Measurements from ENCODE around the gene BSN. TPM values are rescaled to one million over a fixed set of nuclear protein-coding genes. Genes with fewer than 3 reads are reported as not detected.

Gene BSN
- total RNA-seq, 1 experiment from 2014 or later: 0.93 TPM

- Histone ChIP-seq H3K4me1 (no peaks in the 10 kb centered on the region), H3K9me3 (no peaks in the 10 kb centered on the region), H3K4me3 (ENCODE audit: low read depth, low read length) (no peak overlapping the region), H3K36me3 (ENCODE audit: control insufficient read depth, insufficient read depth, low read length) (no peaks in the 10 kb centered on the region; the same call in 1 of the 2 replicates), H3K27me3 (replicated peaks; ENCODE audit: control insufficient read depth, insufficient read depth, low read length) (no peaks in the 10 kb centered on the region)
- intact Hi-C loops (cut with micrococcal nuclease; ENCODE audit: unreplicated experiment): loop anchor here (5.0 kb wide), 1 partner anchor 207 kb away; no protein-coding TSS in a partner anchor
- Mint-ChIP-seq H3K36me3 (ENCODE audit: insufficient read depth, unreplicated experiment) (peaks cover 5% of the 10 kb centered on the region), H3K27ac (ENCODE audit: unreplicated experiment) (no peak overlapping the region), H3K4me3 (ENCODE audit: unreplicated experiment) (no peak overlapping the region), H3K27me3 (ENCODE audit: insufficient read depth, unreplicated experiment) (no peaks in the 10 kb centered on the region), H3K4me1 (ENCODE audit: low read depth, unreplicated experiment) (no peaks in the 10 kb centered on the region), H3K9me3 (ENCODE audit: unreplicated experiment) (no peaks in the 10 kb centered on the region)
- no TSS peak for BruUV-seq (replicated peaks)
- TF ChIP-seq, protein P1, sequence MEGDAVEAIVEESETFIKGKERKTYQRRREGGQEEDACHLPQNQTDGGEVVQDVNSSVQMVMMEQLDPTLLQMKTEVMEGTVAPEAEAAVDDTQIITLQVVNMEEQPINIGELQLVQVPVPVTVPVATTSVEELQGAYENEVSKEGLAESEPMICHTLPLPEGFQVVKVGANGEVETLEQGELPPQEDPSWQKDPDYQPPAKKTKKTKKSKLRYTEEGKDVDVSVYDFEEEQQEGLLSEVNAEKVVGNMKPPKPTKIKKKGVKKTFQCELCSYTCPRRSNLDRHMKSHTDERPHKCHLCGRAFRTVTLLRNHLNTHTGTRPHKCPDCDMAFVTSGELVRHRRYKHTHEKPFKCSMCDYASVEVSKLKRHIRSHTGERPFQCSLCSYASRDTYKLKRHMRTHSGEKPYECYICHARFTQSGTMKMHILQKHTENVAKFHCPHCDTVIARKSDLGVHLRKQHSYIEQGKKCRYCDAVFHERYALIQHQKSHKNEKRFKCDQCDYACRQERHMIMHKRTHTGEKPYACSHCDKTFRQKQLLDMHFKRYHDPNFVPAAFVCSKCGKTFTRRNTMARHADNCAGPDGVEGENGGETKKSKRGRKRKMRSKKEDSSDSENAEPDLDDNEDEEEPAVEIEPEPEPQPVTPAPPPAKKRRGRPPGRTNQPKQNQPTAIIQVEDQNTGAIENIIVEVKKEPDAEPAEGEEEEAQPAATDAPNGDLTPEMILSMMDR (IDR thresholded peaks at IDR 0.05; ENCODE audit: insufficient read depth in 1 of 2, low read depth in 1 of 2, low read length in 1 of 2, severe bottlenecking in 1 of 2, unreplicated experiment in 1 of 2): no peak
- ChIA-PET POLR2A (no interaction called here), CTCF (no interaction called here)
- DNase-seq: no peak
These were observed 145.7 kb downstream of the BSN start for GRCh38 chr3:49700014-49700413.

GRCh38 chr3:49700453-49701128 lies 146.3 kb downstream of the BSN start:
- ChIA-PET POLR2A (no interaction called here), CTCF (interaction anchor here (0.6 to 1.9 kb wide), 7 partner anchors 19 to 161 kb away, joined by 3 to 6 read pairs (median 4); partner anchors contain the start of genes AMIGO3, BSN, GMPPB and INKA1)
- Histone ChIP-seq H3K4me3 (ENCODE audit: low read depth, low read length) (no peak overlapping the region), H3K4me1 (no peaks in the 10 kb centered on the region), H3K27me3 (replicated peaks; ENCODE audit: control insufficient read depth, insufficient read depth, low read length) (no peaks in the 10 kb centered on the region), H3K9me3 (no peaks in the 10 kb centered on the region), H3K36me3 (ENCODE audit: control insufficient read depth, insufficient read depth, low read length) (no peaks in the 10 kb centered on the region; the same call in 1 of the 2 replicates)
- intact Hi-C loops (cut with micrococcal nuclease; ENCODE audit: unreplicated experiment): loop anchor here (5.0 kb wide), 1 partner anchor 207 kb away; no protein-coding TSS in a partner anchor
- H3K27ac Mint-ChIP-seq (ENCODE audit: unreplicated experiment): no peak overlapping the region
- H3K4me3 Mint-ChIP-seq (ENCODE audit: unreplicated experiment): no peak overlapping the region
- H3K27me3 Mint-ChIP-seq (ENCODE audit: insufficient read depth, unreplicated experiment): no peaks in the 10 kb centered on the region
- no peaks in the 10 kb centered on the region for H3K4me1 Mint-ChIP-seq (ENCODE audit: low read depth, unreplicated experiment)
- H3K9me3 Mint-ChIP-seq (ENCODE audit: unreplicated experiment): no peaks in the 10 kb centered on the region
- TF ChIP-seq, protein P1 (IDR thresholded peaks at IDR 0.05; ENCODE audit: insufficient read depth in 1 of 2, low read depth in 1 of 2, low read length in 1 of 2, severe bottlenecking in 1 of 2, unreplicated experiment in 1 of 2): no peak
- no peak for DNase-seq
- peaks cover 5% of the 10 kb centered on the region for H3K36me3 Mint-ChIP-seq (ENCODE audit: insufficient read depth, unreplicated experiment)
- no TSS peak for BruUV-seq (replicated peaks)

GRCh38 chr3:49701388-49702077 lies 147.3 kb downstream of the BSN start:
- intact Hi-C loops (cut with micrococcal nuclease; ENCODE audit: unreplicated experiment): loop anchor here (5.0 kb wide), 1 partner anchor 206 kb away; no protein-coding TSS in a partner anchor
- Histone ChIP-seq H3K4me3 (ENCODE audit: low read depth, low read length) (no peak overlapping the region), H3K36me3 (ENCODE audit: control insufficient read depth, insufficient read depth, low read length) (no peaks in the 10 kb centered on the region; the same call in 1 of the 2 replicates), H3K9me3 (no peaks in the 10 kb centered on the region), H3K4me1 (no peaks in the 10 kb centered on the region), H3K27me3 (replicated peaks; ENCODE audit: control insufficient read depth, insufficient read depth, low read length) (no peaks in the 10 kb centered on the region)
- no TSS peak for BruUV-seq (replicated peaks)
- TF ChIP-seq, protein P1 (IDR thresholded peaks at IDR 0.05; ENCODE audit: insufficient read depth in 1 of 2, low read depth in 1 of 2, low read length in 1 of 2, severe bottlenecking in 1 of 2, unreplicated experiment in 1 of 2): peak; percentile 24 to 46
- no peak overlapping the region for H3K4me3 Mint-ChIP-seq (ENCODE audit: unreplicated experiment)
- ChIA-PET CTCF (interaction anchor here (0.6 to 1.9 kb wide), 7 partner anchors 18 to 162 kb away, joined by 3 to 6 read pairs (median 4); partner anchors contain the start of genes AMIGO3, BSN, GMPPB and INKA1), POLR2A (no interaction called here)
- H3K4me1 Mint-ChIP-seq (ENCODE audit: low read depth, unreplicated experiment): no peaks in the 10 kb centered on the region
- H3K9me3 Mint-ChIP-seq (ENCODE audit: unreplicated experiment): no peaks in the 10 kb centered on the region
- DNase-seq: no peak
- H3K27ac Mint-ChIP-seq (ENCODE audit: unreplicated experiment): no peak overlapping the region
- H3K36me3 Mint-ChIP-seq (ENCODE audit: insufficient read depth, unreplicated experiment): peaks cover 5% of the 10 kb centered on the region
- no peaks in the 10 kb centered on the region for H3K27me3 Mint-ChIP-seq (ENCODE audit: insufficient read depth, unreplicated experiment)
